ENCODE results near the gene HSP90AA1. TPM values are rescaled to one million over a fixed set of nuclear protein-coding genes. Genes with fewer than 3 reads are reported as not detected.

The HSP90AA1 gene
- total RNA-seq, 1 experiment from 2014 or later, result 1,111 TPM

- H3K9me3 Mint-ChIP-seq (ENCODE audit: low read depth, unreplicated experiment), result no peaks in the 10 kb centered on the region
- no peak for TF ChIP-seq CTCF (IDR thresholded peaks at IDR 0.05; ENCODE audit: unreplicated experiment)
- intact Hi-C loops (cut with micrococcal nuclease; ENCODE audit: unreplicated experiment), result no loop called here
- no peaks in the 10 kb centered on the region for H3K27me3 Mint-ChIP-seq (ENCODE audit: unreplicated experiment)
- CTCF ChIA-PET, result interaction anchor here (0.7 kb wide), 2 partner anchors 12 to 136 kb away, joined by 3 to 5 read pairs; no protein-coding TSS in a partner anchor
- BruUV-seq (replicated peaks), result no TSS peak
- DNase-seq, result no peak
- H3K27ac Mint-ChIP-seq (ENCODE audit: unreplicated experiment), result peak overlapping the region; percentile 65
- H3K4me1 Mint-ChIP-seq (ENCODE audit: low read depth, unreplicated experiment), result peaks cover 34% of the 10 kb centered on the region
- H3K36me3 Mint-ChIP-seq (ENCODE audit: insufficient read depth, unreplicated experiment), result peaks cover 5% of the 10 kb centered on the region
- H3K4me3 Mint-ChIP-seq (ENCODE audit: low read depth, unreplicated experiment), result peak overlapping the region; percentile 40
Observed at GRCh38 chr14:102126807-102127455, 40.1 kb upstream of the HSP90AA1 start.

- no TSS peak for BruUV-seq (replicated peaks)
- peak; percentile 14 for DNase-seq
- Mint-ChIP-seq H3K36me3 (ENCODE audit: insufficient read depth, unreplicated experiment) (peaks cover 5% of the 10 kb centered on the region), H3K27me3 (ENCODE audit: unreplicated experiment) (no peaks in the 10 kb centered on the region), H3K4me3 (ENCODE audit: low read depth, unreplicated experiment) (peak overlapping the region; percentile 40), H3K4me1 (ENCODE audit: low read depth, unreplicated experiment) (peaks cover 34% of the 10 kb centered on the region), H3K9me3 (ENCODE audit: low read depth, unreplicated experiment) (no peaks in the 10 kb centered on the region), H3K27ac (ENCODE audit: unreplicated experiment) (peak overlapping the region; percentile 65)
- CTCF ChIA-PET, result interaction anchor here (0.6 to 1.3 kb wide), 3 partner anchors 37 to 137 kb away, joined by 3 read pairs; no protein-coding TSS in a partner anchor
- TF ChIP-seq CTCF (IDR thresholded peaks at IDR 0.05; ENCODE audit: unreplicated experiment), result no peak
- intact Hi-C loops (cut with micrococcal nuclease; ENCODE audit: unreplicated experiment), result loop anchor here (2.0 kb wide), 2 partner anchors 13 to 29 kb away; partner anchors contain the start of gene WDR20
Observed at GRCh38 chr14:102125546-102125945, 38.7 kb upstream of the HSP90AA1 start.

- DNase-seq, result no peak
- TF ChIP-seq CTCF (IDR thresholded peaks at IDR 0.05; ENCODE audit: unreplicated experiment), result no peak
- CTCF ChIA-PET, result interaction anchor here (1.0 kb wide), 1 partner anchor 27 kb away, joined by 3 read pairs; no protein-coding TSS in a partner anchor
- Mint-ChIP-seq H3K36me3 (ENCODE audit: insufficient read depth, unreplicated experiment) (peaks cover 5% of the 10 kb centered on the region), H3K4me1 (ENCODE audit: low read depth, unreplicated experiment) (peaks cover 34% of the 10 kb centered on the region), H3K27me3 (ENCODE audit: unreplicated experiment) (no peaks in the 10 kb centered on the region), H3K9me3 (ENCODE audit: low read depth, unreplicated experiment) (no peaks in the 10 kb centered on the region), H3K27ac (ENCODE audit: unreplicated experiment) (peak overlapping the region; percentile 54), H3K4me3 (ENCODE audit: low read depth, unreplicated experiment) (no peak overlapping the region)
- no TSS peak for BruUV-seq (replicated peaks)
- intact Hi-C loops (cut with micrococcal nuclease; ENCODE audit: unreplicated experiment), result loop anchor here (2.0 kb wide), 2 partner anchors 14 to 28 kb away; partner anchors contain the start of gene WDR20
Observed at GRCh38 chr14:102124419-102124818, 37.6 kb upstream of the HSP90AA1 start.

- H3K4me3 Mint-ChIP-seq (ENCODE audit: low read depth, unreplicated experiment), result no peak overlapping the region
- peaks cover 5% of the 10 kb centered on the region for H3K36me3 Mint-ChIP-seq (ENCODE audit: insufficient read depth, unreplicated experiment)
- H3K27me3 Mint-ChIP-seq (ENCODE audit: unreplicated experiment), result no peaks in the 10 kb centered on the region
- no TSS peak for BruUV-seq (replicated peaks)
- no peak overlapping the region for H3K27ac Mint-ChIP-seq (ENCODE audit: unreplicated experiment)
- CTCF ChIA-PET, result no interaction called here
- intact Hi-C loops (cut with micrococcal nuclease; ENCODE audit: unreplicated experiment), result no loop called here
- TF ChIP-seq CTCF (IDR thresholded peaks at IDR 0.05; ENCODE audit: unreplicated experiment), result no peak
- DNase-seq, result no peak
- H3K9me3 Mint-ChIP-seq (ENCODE audit: low read depth, unreplicated experiment), result no peaks in the 10 kb centered on the region
- peaks cover 19% of the 10 kb centered on the region for H3K4me1 Mint-ChIP-seq (ENCODE audit: low read depth, unreplicated experiment)
Observed at GRCh38 chr14:102121567-102121966, 34.7 kb upstream of the HSP90AA1 start.
